Hepatocyte (in vitro differentiated cells): ENCODE measurements around the gene MYBPC1. TPM values are rescaled to one million over a fixed set of nuclear protein-coding genes. Genes with fewer than 3 reads are reported as not detected.

ENCODE experiments used
- DNase-seq: peaks from one replicate; pipeline ENCODE4 v3.0.0-alpha.2; 2016; ENCODE audit warnings: low spot score
- H2AFZ ChIP-seq: fragments of 200-600 bp; sonication (generic); 2 replicates; pipeline ENCODE4 v1.6.0; 2016; ENCODE audit warnings: antibody characterized with exemption, mild to moderate bottlenecking
- H3K27ac ChIP-seq: fragments of 200-600 bp; sonication (generic); 2 replicates; pipeline ENCODE4 v1.5.1; 2016; ENCODE audit warnings: mild to moderate bottlenecking
- H3K27me3 ChIP-seq: fragments of 200-600 bp; sonication (generic); 2 replicates; pipeline ENCODE4 v1.6.1; 2016
- H3K36me3 ChIP-seq: fragments of 200-600 bp; sonication (generic); replicated peaks from 2 replicates; pipeline ENCODE4 v1.5.1; 2016; ENCODE audit warnings: low read depth; ENCODE audit not compliant: insufficient read depth
- H3K4me1 ChIP-seq: fragments of 200-600 bp; sonication (generic); 2 replicates; pipeline ENCODE4 v1.5.1; 2016; ENCODE audit warnings: mild to moderate bottlenecking, moderate library complexity; ENCODE audit not compliant: insufficient read depth
- H3K4me2 ChIP-seq: fragments of 200-600 bp; sonication (generic); 2 replicates; pipeline ENCODE4 v1.6.0; 2016
- H3K4me3 ChIP-seq: fragments of 200-600 bp; sonication (generic); 2 replicates; pipeline ENCODE4 v1.5.1; 2016; ENCODE audit warnings: mild to moderate bottlenecking
- H3K79me2 ChIP-seq: fragments of 200-600 bp; sonication (generic); 2 replicates; pipeline ENCODE4 v1.6.0; 2017; ENCODE audit warnings: mild to moderate bottlenecking
- H3K9me2 ChIP-seq: fragments of 200-600 bp; sonication (generic); replicated peaks from 2 replicates; pipeline ENCODE4 v1.6.0; 2017; ENCODE audit warnings: mild to moderate bottlenecking; ENCODE audit not compliant: insufficient read depth
- H3K9me3 ChIP-seq: fragments of 200-600 bp; sonication (generic); 2 replicates; pipeline ENCODE4 v1.5.1; 2016; ENCODE audit warnings: low read depth, mild to moderate bottlenecking
- H4K20me1 ChIP-seq: fragments of 200-600 bp; sonication (generic); 2 replicates; pipeline ENCODE4 v1.6.0; 2016; ENCODE audit warnings: mild to moderate bottlenecking; ENCODE audit not compliant: insufficient read depth, poor library complexity, severe bottlenecking
- CTCF ChIP-seq: fragments of 200-600 bp; sonication (generic); IDR thresholded peaks from 2 replicates; pipeline ENCODE4 v1.5.1; 2016; ENCODE audit warnings: antibody characterized with exemption, mild to moderate bottlenecking; ENCODE audit not compliant: poor library complexity
- EZH2 ChIP-seq: fragments of 200-600 bp; sonication (generic); IDR thresholded peaks from 2 replicates; pipeline ENCODE4 v1.6.1; 2016; ENCODE audit warnings: antibody characterized with exemption, mild to moderate bottlenecking, borderline replicate concordance
- EZH2phosphoT487 ChIP-seq: fragments of 200-600 bp; sonication (generic); IDR thresholded peaks from one replicate; pipeline ENCODE4 v1.6.1; 2018; ENCODE audit warnings: antibody characterized with exemption, mild to moderate bottlenecking, low read depth, moderate library complexity; ENCODE audit not compliant: unreplicated experiment, severe bottlenecking
- WGBS: methylation state at CpG from one replicate; pipeline ENCODE4 v1.1.6; 2016; ENCODE audit warnings: low lambda C conversion rate; ENCODE audit errors: missing lambda C conversion rate; 5-methylcytosine and 5-hydroxymethylcytosine counted together
- polyA plus RNA-seq: library from polyadenylated mRNA; unstranded; fragments of >200 nt; fragmentation: Nextera tagmentation; extraction: Ambion mirVana; gene quantifications from 2 replicates; pipeline ENCODE4 v1.2.1, GENCODE V29; 2016
- total RNA-seq: library from RNA; depleted of rRNA; stranded (reverse); fragments of >200 nt; gene quantifications from 2 replicates; pipeline ENCODE4 v1.2.3, GENCODE V29; 2014

MYBPC1 gene
- total and polyA plus RNA-seq, 2 experiments from 2014 or later, result 1.7 to 3.4 TPM

GRCh38 chr12:101573743-101574142, 21.0 kb upstream of the MYBPC1 start:
- H3K9me2 ChIP-seq, result no peaks in the 10 kb centered on the region
- no peaks in the 10 kb centered on the region for H3K36me3 ChIP-seq
- H3K79me2 ChIP-seq, result no peaks in the 10 kb centered on the region
- H3K27me3 ChIP-seq, result no peaks in the 10 kb centered on the region
- TF ChIP-seq EZH2, result no peak
- H2AFZ ChIP-seq, result no peak overlapping the region
- no peak overlapping the region for H3K27ac ChIP-seq
- DNase-seq, result no peak
- no peaks in the 10 kb centered on the region for H3K9me3 ChIP-seq
- no peak overlapping the region for H3K4me2 ChIP-seq
- no peaks in the 10 kb centered on the region for H4K20me1 ChIP-seq
- H3K4me3 ChIP-seq, result no peak overlapping the region
- H3K4me1 ChIP-seq, result peaks cover 8% of the 10 kb centered on the region
- 96% methylated on average over 1 of the region's 1 CpG for WGBS

GRCh38 chr12:101578417-101578816, 16.4 kb upstream of the MYBPC1 start:
- H3K36me3 ChIP-seq, result no peaks in the 10 kb centered on the region
- no peaks in the 10 kb centered on the region for H4K20me1 ChIP-seq
- no peak overlapping the region for H3K4me3 ChIP-seq
- no peaks in the 10 kb centered on the region for H3K4me1 ChIP-seq
- H3K9me3 ChIP-seq, result no peaks in the 10 kb centered on the region
- H2AFZ ChIP-seq, result no peak overlapping the region
- DNase-seq, result no peak
- TF ChIP-seq EZH2phosphoT487 (no peak), CTCF (no peak), EZH2 (no peak)
- H3K9me2 ChIP-seq, result no peaks in the 10 kb centered on the region
- no peaks in the 10 kb centered on the region for H3K79me2 ChIP-seq
- H3K27me3 ChIP-seq, result no peaks in the 10 kb centered on the region
- no peak overlapping the region for H3K4me2 ChIP-seq
- no peak overlapping the region for H3K27ac ChIP-seq
- 71% methylated on average over 2 of the region's 2 CpGs for WGBS

GRCh38 chr12:101581190-101581589, 13.6 kb upstream of the MYBPC1 start:
- 30% methylated on average over 1 of the region's 1 CpG for WGBS
- TF ChIP-seq EZH2 (no peak), EZH2phosphoT487 (no peak), CTCF (no peak)
- H3K4me3 ChIP-seq, result no peak overlapping the region
- no peaks in the 10 kb centered on the region for H3K79me2 ChIP-seq
- H3K4me1 ChIP-seq, result no peaks in the 10 kb centered on the region
- no peaks in the 10 kb centered on the region for H3K36me3 ChIP-seq
- no peak overlapping the region for H3K27ac ChIP-seq
- DNase-seq, result no peak
- H2AFZ ChIP-seq, result no peak overlapping the region
- H3K9me3 ChIP-seq, result no peaks in the 10 kb centered on the region
- no peaks in the 10 kb centered on the region for H4K20me1 ChIP-seq
- H3K4me2 ChIP-seq, result no peak overlapping the region
- H3K9me2 ChIP-seq, result no peaks in the 10 kb centered on the region
- no peaks in the 10 kb centered on the region for H3K27me3 ChIP-seq

- DNase-seq, result no peak
- 60% methylated on average over 1 of the region's 1 CpG for WGBS
- TF ChIP-seq EZH2 (no peak), CTCF (no peak), EZH2phosphoT487 (no peak)
- Histone ChIP-seq H3K4me1 (no peaks in the 10 kb centered on the region), H3K4me2 (no peak overlapping the region), H3K27me3 (no peaks in the 10 kb centered on the region), H2AFZ (no peak overlapping the region), H3K4me3 (no peak overlapping the region), H3K36me3 (no peaks in the 10 kb centered on the region), H4K20me1 (no peaks in the 10 kb centered on the region), H3K9me3 (no peaks in the 10 kb centered on the region), H3K79me2 (no peaks in the 10 kb centered on the region), H3K9me2 (no peaks in the 10 kb centered on the region), H3K27ac (no peak overlapping the region)
Measured at GRCh38 chr12:101582937-101583336, 11.8 kb upstream of the MYBPC1 start.
